Cardiac fibroblast (primary cell): ENCODE measurements around the gene HEXD.

Experiments
- DNase-seq, 2 donors: peaks; one replicate each; pipeline versions ENCODE4 v3.0.0 to v3.0.0-alpha.2; 2010; ENCODE audit warnings: low read depth in 2 of 2
- H3K4me3 ChIP-seq, 2 donors: replicated peaks in 1 of 2; 1 replicate in 1 of 2; 2 replicates in 1 of 2; pipeline ENCODE4 v1.5.1; 2011; ENCODE audit warnings: low read depth in 2 of 2, low read length in 2 of 2, mild to moderate bottlenecking in 2 of 2, moderate library complexity in 1 of 2
- TF ChIP-seq, protein P1 (sequence below): IDR thresholded peaks from one replicate; pipeline ENCODE4 v1.5.1; 2011; ENCODE audit warnings: low read depth, mild to moderate bottlenecking, low read length, inconsistent platforms

The HEXD gene

DNA sequence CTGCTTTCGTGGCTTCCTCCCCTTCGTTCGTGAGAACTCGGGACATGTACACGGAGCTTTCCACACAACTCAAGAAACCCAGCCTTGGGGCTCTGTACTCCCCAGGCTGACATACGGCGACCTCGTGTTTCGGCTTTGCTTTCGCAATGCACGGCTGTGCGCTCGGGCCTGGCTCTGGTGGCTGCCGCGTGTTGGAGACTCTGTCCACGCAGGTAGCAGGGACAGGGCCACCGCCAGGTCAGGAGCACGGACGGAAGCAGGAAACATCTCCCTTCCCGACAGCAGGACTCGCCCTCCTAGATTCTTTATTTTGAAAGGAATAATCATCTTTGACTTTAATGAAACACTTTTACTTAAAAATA is 29.2 kb upstream of the HEXD start:
- DNase-seq, result no peak

DNA sequence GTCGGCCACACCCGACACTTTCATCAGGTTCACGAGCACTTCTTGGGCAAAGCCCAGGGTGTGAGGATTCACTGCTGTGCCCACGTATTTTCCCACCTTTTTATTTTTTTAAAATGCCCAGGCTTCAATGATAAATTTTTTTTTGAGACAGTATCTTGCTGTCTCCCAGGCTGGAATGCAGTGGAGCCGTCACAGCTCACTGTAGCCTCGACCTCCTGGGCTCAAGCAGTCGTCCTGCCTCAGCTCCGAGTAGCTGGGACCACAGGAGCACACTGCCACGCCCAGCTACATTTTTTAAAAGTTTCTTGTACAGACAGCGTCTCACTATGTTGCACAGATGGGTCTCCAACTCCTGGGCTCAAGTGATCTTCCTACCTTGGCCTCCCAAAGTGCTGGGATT is 28.8 kb upstream of the HEXD start:
- TF ChIP-seq, protein P1, sequence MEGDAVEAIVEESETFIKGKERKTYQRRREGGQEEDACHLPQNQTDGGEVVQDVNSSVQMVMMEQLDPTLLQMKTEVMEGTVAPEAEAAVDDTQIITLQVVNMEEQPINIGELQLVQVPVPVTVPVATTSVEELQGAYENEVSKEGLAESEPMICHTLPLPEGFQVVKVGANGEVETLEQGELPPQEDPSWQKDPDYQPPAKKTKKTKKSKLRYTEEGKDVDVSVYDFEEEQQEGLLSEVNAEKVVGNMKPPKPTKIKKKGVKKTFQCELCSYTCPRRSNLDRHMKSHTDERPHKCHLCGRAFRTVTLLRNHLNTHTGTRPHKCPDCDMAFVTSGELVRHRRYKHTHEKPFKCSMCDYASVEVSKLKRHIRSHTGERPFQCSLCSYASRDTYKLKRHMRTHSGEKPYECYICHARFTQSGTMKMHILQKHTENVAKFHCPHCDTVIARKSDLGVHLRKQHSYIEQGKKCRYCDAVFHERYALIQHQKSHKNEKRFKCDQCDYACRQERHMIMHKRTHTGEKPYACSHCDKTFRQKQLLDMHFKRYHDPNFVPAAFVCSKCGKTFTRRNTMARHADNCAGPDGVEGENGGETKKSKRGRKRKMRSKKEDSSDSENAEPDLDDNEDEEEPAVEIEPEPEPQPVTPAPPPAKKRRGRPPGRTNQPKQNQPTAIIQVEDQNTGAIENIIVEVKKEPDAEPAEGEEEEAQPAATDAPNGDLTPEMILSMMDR, result no peak
- DNase-seq, result no peak
- no peak overlapping the region for H3K4me3 ChIP-seq

More for the DNA sequence above, 29.2 kb upstream of the HEXD start:
- TF ChIP-seq, protein P1, result no peak
- H3K4me3 ChIP-seq, result no peak overlapping the region

DNA sequence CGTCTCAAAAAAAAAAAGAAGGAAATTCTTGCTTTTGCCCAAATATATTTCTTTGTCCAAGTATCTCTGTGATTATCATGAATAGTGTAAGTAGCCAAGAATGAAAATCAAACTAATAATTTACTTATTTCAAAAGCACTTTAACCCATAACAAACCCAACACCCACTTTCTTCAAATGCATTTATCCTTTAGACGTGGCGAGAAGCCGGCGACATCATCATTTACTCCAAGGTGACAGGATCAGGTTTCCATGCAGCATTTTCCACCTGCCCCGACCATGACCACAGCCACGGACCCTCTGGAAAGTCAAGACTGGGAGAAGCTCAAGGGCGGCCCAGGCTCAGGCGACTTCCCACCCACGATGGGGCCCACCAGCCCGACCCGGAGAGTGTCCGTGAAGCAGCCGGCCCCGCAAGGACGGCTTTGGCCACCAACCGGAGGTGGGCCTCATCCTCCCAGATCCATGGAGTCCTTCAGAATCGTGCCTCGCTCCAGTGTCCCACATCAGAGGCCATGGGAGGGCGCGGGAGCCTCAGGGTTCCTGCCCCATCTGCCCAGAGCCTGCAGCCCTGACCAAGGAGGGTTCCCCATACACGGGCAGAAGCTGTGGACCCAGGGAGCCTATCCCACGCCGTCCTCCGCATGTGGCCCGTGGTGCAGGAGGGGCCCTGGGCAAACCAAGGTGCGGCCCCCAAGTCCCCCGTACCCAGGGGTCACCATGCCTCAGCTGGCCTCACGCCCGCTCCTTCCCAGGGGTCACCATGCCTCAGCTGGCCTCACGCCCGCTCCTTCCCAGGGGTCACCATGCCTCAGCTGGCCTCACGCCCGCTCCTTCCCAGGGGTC is 27.9 kb upstream of the HEXD start:
- TF ChIP-seq, protein P1, result no peak
- DNase-seq, result no peak
- no peak overlapping the region for H3K4me3 ChIP-seq

DNA sequence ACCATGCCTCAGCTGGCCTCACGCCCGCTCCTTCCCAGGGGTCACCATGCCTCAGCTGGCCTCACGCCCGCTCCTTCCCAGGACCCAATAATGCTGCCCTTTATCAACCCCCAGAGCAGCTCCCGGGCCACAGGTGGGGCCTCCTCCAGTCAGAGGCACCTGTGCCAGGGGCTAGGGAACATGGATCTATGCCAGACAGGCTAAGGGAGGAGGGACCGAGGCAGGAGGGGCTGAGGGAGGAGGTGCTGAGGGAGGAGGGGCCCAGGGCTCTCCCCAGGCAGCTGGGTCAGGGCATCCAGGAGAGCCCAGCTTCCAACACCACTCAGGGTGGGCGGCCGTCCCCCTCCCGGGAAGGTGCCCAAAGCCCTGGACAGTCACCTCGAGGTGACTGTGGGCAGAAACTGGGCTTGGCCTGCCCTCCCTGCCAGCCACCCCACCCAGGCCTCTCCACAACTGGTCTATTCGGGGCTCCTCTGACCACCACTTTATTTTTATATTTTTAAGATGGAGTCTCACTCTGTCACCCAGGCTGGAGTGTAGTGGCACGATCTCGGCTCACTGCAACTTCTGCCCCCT is 27.2 kb upstream of the HEXD start:
- TF ChIP-seq, protein P1, result no peak
- H3K4me3 ChIP-seq, result no peak overlapping the region
- no peak for DNase-seq

DNA sequence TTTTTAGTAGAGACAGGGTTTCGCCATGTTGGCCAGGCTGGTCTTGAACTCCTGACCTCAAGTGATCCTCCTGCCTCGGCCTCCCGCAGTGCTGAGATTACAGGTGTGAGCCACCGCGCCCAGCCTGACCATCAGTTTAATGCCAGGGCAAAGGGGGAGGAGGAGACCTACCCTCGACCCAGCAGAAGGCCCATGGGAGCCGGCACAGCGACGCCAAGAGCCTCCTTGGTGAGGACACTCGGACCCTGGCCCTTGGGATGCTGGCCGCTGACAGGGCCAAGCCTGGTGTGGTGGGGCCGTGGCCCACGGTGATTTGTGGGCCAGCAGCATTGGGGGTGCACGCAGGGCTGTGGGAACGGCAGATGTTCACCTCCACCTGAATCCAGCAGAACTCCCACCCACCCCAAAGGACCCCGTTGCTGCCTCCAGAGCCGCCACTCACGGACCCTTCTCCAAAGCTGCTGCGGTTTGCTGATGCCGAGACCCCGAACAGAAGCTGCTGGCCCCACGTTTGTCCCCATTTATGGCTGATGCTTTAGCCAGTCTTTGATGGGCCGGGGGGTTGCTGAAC is 26.6 kb upstream of the HEXD start:
- no peak for DNase-seq
- TF ChIP-seq, protein P1, result no peak
- H3K4me3 ChIP-seq, result no peak overlapping the region

DNA sequence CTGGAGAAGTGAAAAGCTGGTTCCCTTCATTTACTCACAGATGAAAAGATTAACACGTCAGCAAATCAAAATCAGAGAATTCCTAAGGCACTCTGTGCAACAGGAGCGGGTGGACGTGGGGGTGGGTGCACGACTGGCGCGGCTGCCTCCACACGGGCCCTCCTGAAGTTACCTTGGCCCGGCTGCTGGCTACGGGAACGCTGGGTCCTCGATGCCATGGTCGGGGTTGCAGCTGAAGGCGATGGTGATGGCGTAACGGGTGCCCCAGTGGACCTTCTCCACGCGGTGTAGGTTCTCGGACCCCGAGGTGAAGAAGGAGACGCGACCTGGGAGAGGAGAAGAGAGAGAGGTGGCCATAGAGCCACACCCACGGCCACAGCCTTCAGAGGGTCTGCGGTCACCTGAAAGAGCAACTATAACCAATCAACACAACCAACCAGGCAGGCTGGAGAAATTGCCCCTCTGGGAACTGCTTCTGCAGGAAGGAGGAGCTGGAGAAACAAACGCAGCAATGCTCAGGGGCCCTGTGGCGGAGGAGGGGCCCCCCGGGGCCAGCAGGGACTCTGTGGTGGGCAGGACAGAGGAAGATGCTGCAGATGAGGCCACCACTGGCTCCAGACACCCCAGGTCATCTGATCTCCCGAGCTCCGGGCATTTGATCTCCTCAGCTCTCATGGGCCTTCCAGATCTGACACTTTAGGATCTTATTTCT is 25.8 kb upstream of the HEXD start:
- TF ChIP-seq, protein P1, result no peak
- H3K4me3 ChIP-seq, result no peak overlapping the region
- no peak for DNase-seq
